Stimulated activated CD8-positive, alpha-beta memory T cell treated with anti-CD3 and anti-CD28 coated beads, Interleukin-15, amount 100 ng/mL, for 4 hours (primary cell): ENCODE measurements around the gene KIF6.
"Not testable (repeated sequence)": the region's sequence is repeated elsewhere in the genome, so short reads cannot be mapped to it uniquely, and the experiment has no call there.

Experiments
- DNase-seq, 2 donors: peaks; one replicate each; pipeline ENCODE4 v3.0.0-alpha.2; 2020; ENCODE audit warnings: low read depth in 2 of 2

Gene KIF6

GRCh38 chr6:39502362-39502955 lies 222.7 kb downstream of the KIF6 start:
- DNase-seq = not testable (repeated sequence)

GRCh38 chr6:39499053-39499452 lies 226.2 kb downstream of the KIF6 start:
- no peak for DNase-seq

- no peak for DNase-seq
Observed at GRCh38 chr6:39498096-39498495, 227.1 kb downstream of the KIF6 start.

- no peak for DNase-seq
Observed at GRCh38 chr6:39496915-39497314, 228.3 kb downstream of the KIF6 start.

GRCh38 chr6:39496456-39496855 lies 228.8 kb downstream of the KIF6 start:
- DNase-seq = no peak

- DNase-seq = no peak
Observed at GRCh38 chr6:39495640-39496039, 229.6 kb downstream of the KIF6 start.

GRCh38 chr6:39494998-39495397 lies 230.2 kb downstream of the KIF6 start:
- no peak for DNase-seq

GRCh38 chr6:39493777-39494176 lies 231.4 kb downstream of the KIF6 start:
- DNase-seq = no peak

GRCh38 chr6:39493174-39493573 lies 232.0 kb downstream of the KIF6 start:
- DNase-seq = no peak

GRCh38 chr6:39490108-39490507 lies 235.1 kb downstream of the KIF6 start:
- no peak for DNase-seq

- no peak for DNase-seq
Observed at GRCh38 chr6:39488255-39488879, 236.8 kb downstream of the KIF6 start.

- DNase-seq = no peak
Observed at GRCh38 chr6:39484276-39484675, 240.9 kb downstream of the KIF6 start.

- not testable (repeated sequence) for DNase-seq
Observed at GRCh38 chr6:39479819-39480218, 245.4 kb downstream of the KIF6 start.

- no peak for DNase-seq
Observed at GRCh38 chr6:39476670-39477069, 248.5 kb downstream of the KIF6 start.

GRCh38 chr6:39476151-39476550 lies 249.1 kb downstream of the KIF6 start:
- DNase-seq = no peak

- DNase-seq = no peak
Observed at GRCh38 chr6:39471954-39472659, 253.1 kb downstream of the KIF6 start.

GRCh38 chr6:39470506-39470905 lies 254.7 kb downstream of the KIF6 start:
- no peak for DNase-seq

GRCh38 chr6:39468385-39468784 lies 256.8 kb downstream of the KIF6 start:
- no peak for DNase-seq

GRCh38 chr6:39466631-39467030 lies 258.6 kb downstream of the KIF6 start:
- no peak for DNase-seq

- no peak for DNase-seq
Observed at GRCh38 chr6:39465539-39465938, 259.7 kb downstream of the KIF6 start.

GRCh38 chr6:39464067-39464466 lies 261.1 kb downstream of the KIF6 start:
- no peak for DNase-seq

GRCh38 chr6:39453956-39454524 lies 271.2 kb downstream of the KIF6 start:
- no peak for DNase-seq

- DNase-seq = no peak
Observed at GRCh38 chr6:39453241-39453640, 272.0 kb downstream of the KIF6 start.
